ENCODE data around the gene SLX9. TPM values are rescaled to one million over a fixed set of nuclear protein-coding genes. Genes with fewer than 3 reads are reported as not detected.

SLX9 gene
- total RNA-seq, 1 experiment from 2014 or later = 74.3 TPM

GRCh38 chr21:44995343-44995941 is 55.6 kb downstream of the SLX9 start:
- Histone ChIP-seq H4K91ac (ENCODE audit: insufficient read length, low read depth, low read length) (no peak overlapping the region), H2BK20ac (ENCODE audit: low read depth, low read length, poor library complexity, severe bottlenecking) (no peak overlapping the region), H3T11ph (ENCODE audit: low read length) (no peak overlapping the region), H2BK5ac (ENCODE audit: insufficient read length, low read length) (no peak overlapping the region), H3K4me2 (ENCODE audit: insufficient read depth, insufficient read length, low read length) (no peak overlapping the region), H2BK15ac (ENCODE audit: low read depth, low read length) (no peak overlapping the region), H3K9me3 (ENCODE audit: control insufficient read depth, low read depth, low read length) (no peaks in the 10 kb centered on the region), H3K4me1 (ENCODE audit: insufficient read depth, low read length) (no peaks in the 10 kb centered on the region), H3K23ac (ENCODE audit: insufficient read length, low read depth, low read length) (no peak overlapping the region), H2BK120ac (ENCODE audit: low read depth, low read length, poor library complexity, severe bottlenecking) (no peak overlapping the region), H4K20me1 (ENCODE audit: control insufficient read depth, insufficient read depth, insufficient read length) (no peaks in the 10 kb centered on the region), H2AK5ac (ENCODE audit: insufficient read length, low read length) (no peak overlapping the region), H3K56ac (ENCODE audit: insufficient read length, low read depth, low read length) (no peak overlapping the region), H2AFZ (ENCODE audit: low read length) (no peak overlapping the region), H4K5ac (ENCODE audit: insufficient read length, low read depth, low read length) (no peak overlapping the region), H3K27me3 (ENCODE audit: insufficient read depth, low read length) (no peaks in the 10 kb centered on the region; the same call in 1 of the 2 replicates), H3K23me2 (ENCODE audit: insufficient read length, low read depth, low read length, poor library complexity, severe bottlenecking) (no peaks in the 10 kb centered on the region), H2BK12ac (ENCODE audit: insufficient read length, low read depth, low read length) (no peak overlapping the region), H3K4ac (ENCODE audit: low read depth, low read length) (no peak overlapping the region), H4K8ac (replicated peaks; ENCODE audit: insufficient read length, low read depth, low read length) (no peak overlapping the region), H3K14ac (ENCODE audit: insufficient read depth, low read length) (0 out of 2 replicates have a peak overlapping the region, but pooled peaks have one; percentile 24), H3K79me2 (ENCODE audit: insufficient read depth, low read length) (no peaks in the 10 kb centered on the region), H3K18ac (ENCODE audit: insufficient read length, low read depth, low read length) (no peak overlapping the region), H3K9ac (ENCODE audit: extremely low read depth, insufficient read length, low read length) (no peak overlapping the region), H3K79me1 (ENCODE audit: insufficient read depth, low read depth, low read length, poor library complexity, severe bottlenecking) (no peaks in the 10 kb centered on the region), H3K27ac (ENCODE audit: insufficient read length, low read depth, low read length) (no peak overlapping the region)
- no peak for DNase-seq
- Mint-ChIP-seq H3K9me3 (no peaks in the 10 kb centered on the region), H3K4me3 (no peak overlapping the region), H3K4me1 (no peaks in the 10 kb centered on the region; a peak in 1 of 4 replicates), H3K27ac (no peak overlapping the region), H3K36me3 (ENCODE audit: insufficient read depth in 1 of 3, low read depth in 3 of 3) (no peaks in the 10 kb centered on the region), H3K27me3 (ENCODE audit: low read depth) (peaks cover 4% of the 10 kb centered on the region)
- no peak for TF ChIP-seq CTCF (conservative IDR thresholded peaks at IDR 0.05)
- no CpG with 5 or more reads among the region's 23 CpGs for WGBS (ENCODE audit: extremely low coverage, insufficient read length, low lambda C conversion rate)
